SKM-1 treated with dmso at 0.1 percent for 144 hours (cell line): ENCODE results near the gene SNAPC1.

ENCODE experiments used
- DNase-seq: peaks from one replicate; lab custom pipeline; 2025; ENCODE audit not compliant: unreplicated experiment; lab: John Stamatoyannopoulos, UW

Gene SNAPC1

DNA sequence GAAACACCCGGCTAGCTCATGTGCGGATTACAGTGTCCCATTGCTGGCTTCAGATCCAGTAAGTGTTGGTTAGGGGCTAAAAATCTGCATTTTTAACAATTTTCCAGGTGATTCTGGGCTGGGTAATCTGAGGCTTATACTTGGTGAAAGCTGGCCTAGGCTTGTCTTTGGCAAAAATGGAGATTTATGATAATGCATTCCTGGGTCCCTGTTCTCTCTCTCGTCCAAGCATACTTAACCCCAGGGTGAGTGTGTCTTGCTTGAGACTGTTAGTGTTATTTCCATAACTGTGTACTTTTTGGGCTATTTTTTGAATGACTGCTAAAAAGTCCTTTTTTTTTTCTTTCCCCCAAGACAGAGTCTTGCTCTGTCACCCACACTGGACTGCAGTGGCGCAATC, 43.2 kb downstream of the SNAPC1 start:
- DNase-seq: no peak

GRCh38 chr14:61811882-61812346, 49.7 kb downstream of the SNAPC1 start:
- no peak for DNase-seq

- DNase-seq: no peak
Measured at GRCh38 chr14:61812347-61813095, 50.3 kb downstream of the SNAPC1 start, which contains the start of gene SYT16. TSS of gene SYT16 (plus strand) at chr14:61812703.

DNA sequence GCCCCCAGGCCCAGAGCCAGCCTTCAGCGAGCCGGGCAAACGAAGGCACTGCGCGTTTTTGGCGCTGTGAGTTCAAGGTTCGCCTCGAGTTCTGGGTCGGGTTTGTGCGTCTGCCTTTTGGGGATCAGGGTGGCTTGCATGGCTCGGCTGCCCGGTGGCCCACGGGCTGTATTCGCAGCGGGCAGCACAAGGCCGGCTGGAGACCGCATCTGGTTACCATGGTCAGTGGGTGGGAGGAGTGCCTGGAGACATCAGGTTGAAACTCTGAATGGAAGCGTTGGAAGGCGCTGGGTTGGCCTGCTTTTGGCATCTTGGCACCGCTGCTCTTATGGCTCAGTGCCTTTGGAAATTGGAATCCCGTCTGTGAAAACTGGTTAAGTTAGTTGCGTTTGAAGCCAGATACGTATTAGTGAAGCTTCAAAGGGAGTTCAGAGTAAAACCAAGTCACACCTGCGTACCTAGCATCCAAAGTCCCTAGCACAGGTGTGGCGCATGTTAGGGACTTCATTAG, 50.9 kb downstream of the SNAPC1 start:
- DNase-seq: no peak

DNA sequence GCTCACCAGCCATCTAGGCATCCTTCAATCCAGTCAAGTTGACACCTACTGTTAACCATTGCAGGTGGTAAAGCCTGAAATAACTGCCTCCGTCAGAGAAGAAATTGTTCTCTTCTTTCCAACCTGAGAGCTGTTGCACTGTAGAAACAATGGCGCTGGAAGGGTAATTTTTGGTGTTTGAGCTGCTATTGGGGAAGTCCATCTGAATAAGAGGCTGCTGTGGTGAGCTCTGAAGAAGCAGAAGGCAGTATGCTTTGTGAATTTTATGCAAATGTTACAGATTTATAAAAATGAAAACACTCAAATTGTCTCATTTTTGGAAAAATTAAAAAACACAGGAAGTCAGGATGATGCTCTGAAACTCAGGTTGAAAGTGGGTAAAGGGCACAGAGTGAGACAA, 60.2 kb downstream of the SNAPC1 start:
- DNase-seq: no peak

DNA sequence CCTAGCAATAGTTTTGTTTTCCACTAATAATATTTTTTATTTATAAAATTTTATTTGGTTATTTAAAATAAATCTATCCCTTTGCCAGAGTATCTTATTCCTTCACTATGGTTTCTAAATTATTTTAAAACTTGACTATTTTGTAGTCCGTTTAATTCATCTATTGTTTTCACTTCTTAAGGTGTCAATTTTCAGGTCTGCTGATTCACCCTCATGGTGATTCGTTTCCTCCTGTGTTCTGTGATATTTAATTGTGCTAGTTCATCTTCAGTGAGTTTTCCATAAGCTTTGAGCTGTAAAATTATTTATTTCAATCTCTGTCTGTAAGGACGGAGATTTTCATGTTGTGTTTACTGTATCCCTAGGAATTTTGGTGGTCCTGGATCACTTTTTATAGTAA, 70.6 kb downstream of the SNAPC1 start:
- no peak for DNase-seq

GRCh38 chr14:61836184-61836583, 74.0 kb downstream of the SNAPC1 start:
- DNase-seq: no peak

DNA sequence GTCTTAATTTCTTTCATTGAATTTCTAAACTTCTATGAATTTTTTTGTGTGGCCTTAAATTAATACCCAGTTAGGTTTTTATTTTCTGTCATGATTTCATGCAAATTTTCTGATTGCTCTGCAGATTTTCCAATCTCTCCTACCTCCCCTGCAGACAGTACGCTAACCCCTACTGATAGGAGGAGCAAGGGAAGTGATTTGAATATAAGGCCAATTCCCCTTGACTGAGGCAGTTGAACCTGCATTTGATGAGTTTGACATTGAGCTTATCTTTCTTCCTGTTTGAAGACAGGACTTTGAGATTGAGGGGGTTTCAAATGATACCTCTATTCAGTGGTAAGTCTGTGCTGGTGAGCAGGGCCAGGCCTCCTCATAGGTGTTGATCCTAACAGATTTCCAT, 74.6 kb downstream of the SNAPC1 start:
- no peak for DNase-seq

GRCh38 chr14:61837336-61838229, 75.4 kb downstream of the SNAPC1 start:
- DNase-seq: peak; percentile 39

GRCh38 chr14:61838661-61839245, 76.5 kb downstream of the SNAPC1 start:
- DNase-seq: no peak

- no peak for DNase-seq
Measured at GRCh38 chr14:61839507-61839906, 77.3 kb downstream of the SNAPC1 start.

DNA sequence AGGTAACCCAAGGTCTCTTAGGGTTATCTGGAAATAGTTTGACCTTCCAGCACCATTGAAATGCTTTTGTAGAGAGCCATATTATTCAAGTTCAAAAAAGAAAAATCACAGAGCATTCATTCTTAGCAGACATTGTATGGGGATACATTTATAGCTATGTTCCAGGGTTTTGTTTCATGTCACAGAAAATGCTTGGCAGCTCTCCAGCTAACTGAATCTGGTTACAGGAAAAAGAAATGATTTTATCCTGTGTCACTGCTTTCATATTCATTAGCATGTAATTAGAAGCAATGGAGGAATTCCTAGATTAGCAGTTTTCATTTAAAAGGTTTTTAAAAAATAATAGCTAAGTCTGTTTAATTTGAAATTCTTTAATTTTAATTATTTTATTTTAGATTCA, 78.9 kb downstream of the SNAPC1 start:
- DNase-seq: no peak
